MM.1S (cell line): ENCODE data around the gene PRSS2.
"Not testable (repeated sequence)": the region's sequence is repeated elsewhere in the genome, so short reads cannot be mapped to it uniquely, and the experiment has no call there.

Experiments
- DNase-seq: peaks from one replicate; pipeline ENCODE4 v3.0.0-alpha.2; 2015
- H2AFZ ChIP-seq: fragments of 300-600 bp; sonication (generic); 2 replicates; pipeline ENCODE4 v1.6.0; 2016; ENCODE audit warnings: antibody characterized with exemption, low read length
- H3F3A ChIP-seq: fragments of 300-600 bp; sonication (generic); 2 replicates; pipeline ENCODE4 v1.6.1; 2016; ENCODE audit warnings: mild to moderate bottlenecking, antibody characterized with exemption, low read length, moderate library complexity, mixed read lengths; ENCODE audit not compliant: insufficient read depth
- H3K27ac ChIP-seq: fragments of 300-600 bp; sonication (generic); 2 replicates; pipeline ENCODE4 v1.5.1; 2016; ENCODE audit warnings: mild to moderate bottlenecking, low read length
- H3K27me3 ChIP-seq: fragments of 300-600 bp; sonication (generic); replicated peaks from 2 replicates; pipeline ENCODE4 v1.6.0; 2016; ENCODE audit warnings: low read length; ENCODE audit not compliant: insufficient read depth
- H3K36me3 ChIP-seq: fragments of 300-600 bp; sonication (generic); replicated peaks from 2 replicates; pipeline ENCODE4 v1.6.1; 2016; ENCODE audit warnings: mild to moderate bottlenecking, low read length, mixed read lengths; ENCODE audit not compliant: insufficient read depth
- H3K4me1 ChIP-seq: fragments of 300-600 bp; sonication (generic); 2 replicates; pipeline ENCODE4 v1.6.1; 2016; ENCODE audit warnings: low read length, mixed read lengths
- H3K4me2 ChIP-seq: fragments of 300-600 bp; sonication (generic); 2 replicates; pipeline ENCODE4 v1.6.0; 2016; ENCODE audit warnings: low read depth, low read length
- H3K4me3 ChIP-seq: fragments of 300-600 bp; sonication (generic); 2 replicates; pipeline ENCODE4 v1.5.1; 2016; ENCODE audit warnings: low read length, mixed read lengths
- H3K79me2 ChIP-seq: fragments of 300-600 bp; sonication (generic); 2 replicates; pipeline ENCODE4 v1.6.1; 2016; ENCODE audit warnings: mixed run types, low read length, mixed read lengths
- H3K9ac ChIP-seq: fragments of 300-600 bp; sonication (generic); 2 replicates; pipeline ENCODE4 v1.6.1; 2016; ENCODE audit warnings: low read length, mixed read lengths
- H3K9me2 ChIP-seq: fragments of 300-600 bp; sonication (generic); replicated peaks from 2 replicates; pipeline ENCODE4 v1.6.1; 2016; ENCODE audit warnings: mild to moderate bottlenecking, low read length, mixed read lengths; ENCODE audit not compliant: insufficient read depth
- H3K9me3 ChIP-seq: fragments of 300-600 bp; sonication (generic); replicated peaks from 2 replicates; pipeline ENCODE4 v1.6.1; 2016; ENCODE audit warnings: mild to moderate bottlenecking, low read length, mixed read lengths; ENCODE audit not compliant: insufficient read depth
- H4K20me1 ChIP-seq: fragments of 300-600 bp; sonication (generic); 2 replicates; pipeline ENCODE4 v1.6.1; 2016; ENCODE audit warnings: mild to moderate bottlenecking, low read length, moderate library complexity, mixed read lengths; ENCODE audit not compliant: insufficient read depth
- EZH2 ChIP-seq: fragments of 300-600 bp; sonication (generic); optimal IDR thresholded peaks from 2 replicates; pipeline ENCODE3; 2017; ENCODE audit warnings: low read depth, mild to moderate bottlenecking, antibody characterized with exemption, low read length, mixed read lengths
- EZH2phosphoT487 ChIP-seq: fragments of 300-600 bp; sonication (generic); IDR thresholded peaks from 2 replicates; pipeline ENCODE4 v1.6.1; 2018; ENCODE audit warnings: antibody characterized with exemption, low read length
- TF ChIP-seq, protein P1 (sequence below): fragments of 300-600 bp; sonication (generic); IDR thresholded peaks from 2 replicates; pipeline ENCODE4 v1.5.1; 2016; ENCODE audit warnings: antibody characterized with exemption, low read length, mixed read lengths

The PRSS2 gene

DNA sequence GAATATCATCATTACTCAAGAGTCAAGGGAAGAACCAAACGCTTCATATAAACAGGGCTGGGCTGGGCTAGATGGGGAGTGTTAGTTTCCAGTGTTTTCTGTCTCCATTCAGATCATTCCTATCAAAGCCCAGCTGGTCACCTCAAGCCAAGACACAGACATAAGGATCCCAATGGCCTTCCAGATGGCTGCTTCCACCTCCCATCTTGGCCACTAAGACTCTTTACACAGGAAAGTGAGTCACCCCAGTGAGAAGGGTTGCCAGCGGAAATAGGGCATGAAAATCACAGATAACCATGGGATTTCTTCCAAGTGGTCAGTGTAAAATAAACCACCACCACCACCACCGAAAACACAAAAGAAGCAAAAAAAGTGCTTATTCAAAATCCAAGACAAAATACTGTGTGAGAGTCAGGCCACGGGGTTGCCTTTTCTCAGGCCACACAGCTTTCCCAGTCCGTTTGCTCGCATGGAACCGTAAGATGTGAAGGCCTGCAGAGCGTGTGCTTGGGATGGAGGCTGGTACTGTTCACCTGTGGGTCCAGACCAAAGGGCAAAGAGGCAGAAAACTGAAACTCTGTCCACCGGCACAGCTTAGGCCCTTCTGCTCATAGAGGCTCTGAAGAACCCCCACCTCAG, 5.6 kb downstream of the PRSS2 start:
- no peak for DNase-seq
- H3K27me3 ChIP-seq: no peaks in the 10 kb centered on the region
- no peaks in the 10 kb centered on the region for H4K20me1 ChIP-seq
- H3K9ac ChIP-seq: no peak overlapping the region
- H2AFZ ChIP-seq: no peak overlapping the region
- H3K9me3 ChIP-seq: no peaks in the 10 kb centered on the region
- H3K4me3 ChIP-seq: no peak overlapping the region
- H3K27ac ChIP-seq: no peak overlapping the region
- H3F3A ChIP-seq: no peaks in the 10 kb centered on the region
- H3K36me3 ChIP-seq: no peaks in the 10 kb centered on the region
- H3K9me2 ChIP-seq: no peaks in the 10 kb centered on the region
- H3K4me1 ChIP-seq: no peaks in the 10 kb centered on the region
- H3K79me2 ChIP-seq: no peaks in the 10 kb centered on the region
- no peak overlapping the region for H3K4me2 ChIP-seq
- TF ChIP-seq EZH2: no peak
- TF ChIP-seq, protein P1, sequence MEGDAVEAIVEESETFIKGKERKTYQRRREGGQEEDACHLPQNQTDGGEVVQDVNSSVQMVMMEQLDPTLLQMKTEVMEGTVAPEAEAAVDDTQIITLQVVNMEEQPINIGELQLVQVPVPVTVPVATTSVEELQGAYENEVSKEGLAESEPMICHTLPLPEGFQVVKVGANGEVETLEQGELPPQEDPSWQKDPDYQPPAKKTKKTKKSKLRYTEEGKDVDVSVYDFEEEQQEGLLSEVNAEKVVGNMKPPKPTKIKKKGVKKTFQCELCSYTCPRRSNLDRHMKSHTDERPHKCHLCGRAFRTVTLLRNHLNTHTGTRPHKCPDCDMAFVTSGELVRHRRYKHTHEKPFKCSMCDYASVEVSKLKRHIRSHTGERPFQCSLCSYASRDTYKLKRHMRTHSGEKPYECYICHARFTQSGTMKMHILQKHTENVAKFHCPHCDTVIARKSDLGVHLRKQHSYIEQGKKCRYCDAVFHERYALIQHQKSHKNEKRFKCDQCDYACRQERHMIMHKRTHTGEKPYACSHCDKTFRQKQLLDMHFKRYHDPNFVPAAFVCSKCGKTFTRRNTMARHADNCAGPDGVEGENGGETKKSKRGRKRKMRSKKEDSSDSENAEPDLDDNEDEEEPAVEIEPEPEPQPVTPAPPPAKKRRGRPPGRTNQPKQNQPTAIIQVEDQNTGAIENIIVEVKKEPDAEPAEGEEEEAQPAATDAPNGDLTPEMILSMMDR: no peak
- TF ChIP-seq EZH2phosphoT487: no peak

DNA sequence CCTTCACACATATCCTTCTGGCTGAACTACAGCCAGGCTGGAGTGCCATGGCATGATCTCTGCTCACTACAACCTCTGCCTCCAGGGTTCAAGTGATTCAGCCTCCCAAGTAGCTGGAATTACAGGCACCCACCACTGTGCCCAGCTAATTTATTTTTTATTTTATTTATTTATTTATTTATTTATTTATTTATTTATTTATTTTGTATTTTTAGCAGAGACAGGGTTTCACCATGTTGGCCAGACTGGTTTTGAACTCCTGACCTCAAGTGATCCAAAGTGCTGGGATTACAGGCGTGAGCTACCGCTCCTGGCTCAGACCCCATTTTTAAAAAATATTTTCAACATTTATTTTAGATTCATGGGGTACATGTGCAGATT, 6.1 kb downstream of the PRSS2 start:
- not testable (repeated sequence) for H3K9me3 ChIP-seq, H3K27me3 ChIP-seq, H3K27ac ChIP-seq, H3K79me2 ChIP-seq, H2AFZ ChIP-seq, H3K4me2 ChIP-seq, H3K36me3 ChIP-seq, DNase-seq, H3F3A ChIP-seq, H4K20me1 ChIP-seq, H3K9me2 ChIP-seq, H3K9ac ChIP-seq, H3K4me1 ChIP-seq, H3K4me3 ChIP-seq

DNA sequence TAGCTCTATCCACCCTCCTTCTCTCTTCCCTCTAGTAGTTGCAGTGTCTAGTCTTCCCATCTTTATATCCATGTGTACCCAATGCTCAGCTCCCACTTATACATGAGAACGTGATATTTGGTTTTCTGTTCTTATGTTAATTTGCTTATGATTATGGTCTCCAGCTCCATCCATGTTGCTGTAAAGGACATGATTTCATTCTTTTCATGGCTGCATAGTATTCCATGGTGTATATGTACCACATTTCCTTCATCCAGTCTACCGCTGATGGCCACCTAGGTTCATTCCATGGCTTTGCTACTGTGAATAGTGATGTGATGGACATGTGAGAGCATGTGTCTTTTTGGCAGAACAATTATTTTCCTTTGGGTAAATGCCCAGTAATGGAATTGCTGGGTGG, 6.5 kb downstream of the PRSS2 start:
- H3K36me3 ChIP-seq: no peaks in the 10 kb centered on the region
- no peak overlapping the region for H3K9ac ChIP-seq
- TF ChIP-seq EZH2phosphoT487: no peak
- TF ChIP-seq, protein P1: no peak
- TF ChIP-seq EZH2: no peak
- no peaks in the 10 kb centered on the region for H3K9me3 ChIP-seq
- H3K9me2 ChIP-seq: no peaks in the 10 kb centered on the region
- H3K27me3 ChIP-seq: no peaks in the 10 kb centered on the region
- H3K4me3 ChIP-seq: no peak overlapping the region
- no peak overlapping the region for H2AFZ ChIP-seq
- no peak overlapping the region for H3K4me2 ChIP-seq
- DNase-seq: no peak
- no peaks in the 10 kb centered on the region for H4K20me1 ChIP-seq
- no peak overlapping the region for H3K27ac ChIP-seq
- H3K4me1 ChIP-seq: no peaks in the 10 kb centered on the region
- no peaks in the 10 kb centered on the region for H3K79me2 ChIP-seq
- no peaks in the 10 kb centered on the region for H3F3A ChIP-seq
